Measurements from ENCODE around the gene ATP2B2. TPM values are rescaled to one million over a fixed set of nuclear protein-coding genes. Genes with fewer than 3 reads are reported as not detected.

The ATP2B2 gene
- total RNA-seq, 4 donors from 2014 or later = 0.86 to 2.2 (median 1.0) TPM; not detected in 1

GRCh38 chr3:10551821-10552630, 46.6 kb upstream of the ATP2B2 start:
- 54% methylated on average over 17 of the region's 19 CpGs for WGBS
- Histone ChIP-seq H3K27me3 (no peaks in the 10 kb centered on the region), H3K9me3 (no peaks in the 10 kb centered on the region), H3K4me3 (no peak overlapping the region), H3K4me1 (peaks cover 21% of the 10 kb centered on the region), H3K36me3 (no peaks in the 10 kb centered on the region), H3K27ac (peak overlapping the region; percentile 26)
- no peak for TF ChIP-seq POLR2AphosphoS5 (IDR thresholded peaks at IDR 0.05)
- no peak for TF ChIP-seq CTCF (IDR thresholded peaks at IDR 0.05)
- TF ChIP-seq POLR2A (IDR thresholded peaks at IDR 0.05) = no peak
- no peak for TF ChIP-seq EP300 (IDR thresholded peaks at IDR 0.05)
- peak; percentile 78 to 79 for DNase-seq (ENCODE audit: low spot score in 2 of 2)

- Histone ChIP-seq H3K27me3 (peaks cover 3% of the 10 kb centered on the region), H3K27ac (peak overlapping the region; percentile 26), H3K4me1 (peaks cover 21% of the 10 kb centered on the region), H3K4me3 (no peak overlapping the region), H3K36me3 (no peaks in the 10 kb centered on the region), H3K9me3 (no peaks in the 10 kb centered on the region)
- DNase-seq (ENCODE audit: low spot score in 2 of 2) = peak; percentile 29 to 48
- TF ChIP-seq POLR2AphosphoS5 (IDR thresholded peaks at IDR 0.05) = no peak
- 75% methylated on average over 9 of the region's 9 CpGs for WGBS
Measured at GRCh38 chr3:10551139-10551538, 45.8 kb upstream of the ATP2B2 start.

- WGBS = 59% methylated on average over 8 of the region's 10 CpGs
- peak; percentile 36 to 50 for DNase-seq (ENCODE audit: low spot score in 2 of 2)
- no peaks in the 10 kb centered on the region for H3K36me3 ChIP-seq
- peaks cover 21% of the 10 kb centered on the region for H3K4me1 ChIP-seq
- peaks cover 3% of the 10 kb centered on the region for H3K27me3 ChIP-seq
- no peaks in the 10 kb centered on the region for H3K9me3 ChIP-seq
- peak overlapping the region; percentile 26 for H3K27ac ChIP-seq
- TF ChIP-seq CTCF (IDR thresholded peaks at IDR 0.05) = no peak
- no peak for TF ChIP-seq POLR2AphosphoS5 (IDR thresholded peaks at IDR 0.05)
- TF ChIP-seq EP300 (IDR thresholded peaks at IDR 0.05) = no peak
- no peak for TF ChIP-seq POLR2A (IDR thresholded peaks at IDR 0.05)
- H3K4me3 ChIP-seq = no peak overlapping the region
Measured at GRCh38 chr3:10550705-10551104, 45.3 kb upstream of the ATP2B2 start.

DNA sequence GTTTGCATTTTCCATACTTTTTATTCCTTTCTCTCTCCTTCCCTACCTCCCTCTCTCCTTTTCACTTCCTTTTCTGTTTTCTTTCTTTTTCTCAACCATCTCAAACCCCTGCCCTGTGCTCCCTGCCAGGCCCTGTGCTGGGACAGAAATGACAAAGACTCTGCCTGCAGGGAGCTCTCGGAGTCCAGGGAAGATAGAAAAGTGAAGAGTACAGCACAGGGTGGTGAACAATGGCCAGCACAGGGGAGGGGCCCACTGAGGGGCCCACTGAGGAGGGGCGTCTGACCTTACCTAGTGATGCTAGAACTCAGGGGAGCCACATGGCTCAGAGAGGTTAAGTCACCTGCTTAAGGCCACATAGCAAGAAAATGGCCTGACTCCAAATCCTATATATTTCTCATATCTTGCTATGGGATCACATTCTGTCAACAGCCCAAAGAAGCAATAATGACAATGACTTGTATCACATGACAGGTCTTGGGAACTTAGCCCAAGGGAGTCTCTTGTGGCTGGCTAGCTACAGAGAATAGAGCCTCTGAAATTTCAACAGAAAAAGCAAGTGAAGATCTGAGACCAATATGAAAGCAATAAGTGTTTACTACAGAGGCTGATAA, 44.3 kb upstream of the ATP2B2 start:
- Histone ChIP-seq H3K4me3 (no peak overlapping the region), H3K9me3 (no peaks in the 10 kb centered on the region), H3K36me3 (no peaks in the 10 kb centered on the region), H3K27me3 (peaks cover 3% of the 10 kb centered on the region), H3K27ac (no peak overlapping the region), H3K4me1 (peaks cover 21% of the 10 kb centered on the region)
- peak in 1 of 2 donors; percentile 19 for DNase-seq (ENCODE audit: low spot score in 2 of 2)
- TF ChIP-seq POLR2AphosphoS5 (IDR thresholded peaks at IDR 0.05) = no peak
- TF ChIP-seq EP300 (IDR thresholded peaks at IDR 0.05) = no peak
- no peak for TF ChIP-seq POLR2A (IDR thresholded peaks at IDR 0.05)
- TF ChIP-seq CTCF (IDR thresholded peaks at IDR 0.05) = no peak
- 75% methylated on average over 2 of the region's 2 CpGs for WGBS

- peak; percentile 31 to 48 for DNase-seq (ENCODE audit: low spot score in 2 of 2)
- no peak overlapping the region for H3K4me3 ChIP-seq
- H3K36me3 ChIP-seq = no peaks in the 10 kb centered on the region
- peaks cover 21% of the 10 kb centered on the region for H3K4me1 ChIP-seq
- TF ChIP-seq CTCF (IDR thresholded peaks at IDR 0.05) (no peak), POLR2AphosphoS5 (IDR thresholded peaks at IDR 0.05) (no peak), POLR2A (IDR thresholded peaks at IDR 0.05) (no peak), EP300 (IDR thresholded peaks at IDR 0.05) (no peak)
- no peaks in the 10 kb centered on the region for H3K9me3 ChIP-seq
- no peak overlapping the region for H3K27ac ChIP-seq
- peaks cover 3% of the 10 kb centered on the region for H3K27me3 ChIP-seq
Measured at GRCh38 chr3:10548992-10549391, 43.6 kb upstream of the ATP2B2 start.
